Measurements from ENCODE around the gene BIN2. TPM values are rescaled to one million over a fixed set of nuclear protein-coding genes. Genes with fewer than 3 reads are reported as not detected.
A peak's percentile ranks its signal among the peaks of the same experiment; 100 is the strongest.

BIN2 gene
- total RNA-seq, 1 donor from 2014 or later, result not detected

DNA sequence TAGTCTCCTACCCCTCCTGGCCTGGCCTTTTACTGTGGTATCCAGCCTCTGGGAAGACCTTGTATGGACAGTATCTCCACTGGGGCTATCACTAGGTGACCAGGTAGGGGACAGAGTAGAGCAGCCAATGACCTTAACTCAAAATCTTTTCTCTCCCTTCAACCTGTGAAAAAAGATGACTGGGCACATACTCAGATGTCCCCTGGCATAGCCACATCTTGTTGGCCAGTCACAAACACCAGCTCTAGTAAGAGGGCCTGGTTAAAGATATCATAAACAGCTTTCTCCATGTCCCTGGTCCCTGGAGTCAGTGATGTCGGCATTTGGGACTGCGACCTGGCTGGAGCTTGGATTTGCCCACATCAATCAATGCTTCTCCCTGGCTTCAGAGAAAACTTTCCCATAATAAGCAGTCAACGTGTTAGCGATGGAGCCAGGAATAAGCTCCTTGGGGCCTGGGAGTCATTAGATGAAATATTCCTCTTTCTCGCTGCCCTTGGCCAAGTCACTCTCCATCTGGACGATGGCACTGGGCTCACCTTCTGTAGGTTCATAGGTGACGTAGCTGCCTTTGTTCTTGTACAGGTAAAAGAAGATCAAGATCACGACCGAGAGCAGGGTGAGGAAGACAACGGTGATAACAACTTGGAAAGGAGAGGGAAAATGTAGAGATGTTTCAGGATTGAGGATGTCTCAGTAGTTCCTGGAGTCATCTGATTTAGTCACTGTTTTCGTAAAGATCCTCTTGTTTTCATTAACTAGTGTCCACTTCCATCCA, 78.3 kb downstream of the BIN2 start:
- H3K27me3 Mint-ChIP-seq (ENCODE audit: unreplicated experiment), result peaks cover 11% of the 10 kb centered on the region
- peaks cover 59% of the 10 kb centered on the region for H3K4me1 Mint-ChIP-seq (ENCODE audit: unreplicated experiment)
- peak overlapping the region; percentile 76 for H3K4me3 Mint-ChIP-seq (ENCODE audit: unreplicated experiment)
- no peak for DNase-seq (ENCODE audit: low spot score)
- H3K36me3 Mint-ChIP-seq (ENCODE audit: low read depth, unreplicated experiment), result peaks cover 41% of the 10 kb centered on the region
- peak overlapping the region; percentile 88 for H3K27ac Mint-ChIP-seq (ENCODE audit: unreplicated experiment)
- no peaks in the 10 kb centered on the region for H3K9me3 Mint-ChIP-seq (ENCODE audit: unreplicated experiment)
- TF ChIP-seq, protein P1, sequence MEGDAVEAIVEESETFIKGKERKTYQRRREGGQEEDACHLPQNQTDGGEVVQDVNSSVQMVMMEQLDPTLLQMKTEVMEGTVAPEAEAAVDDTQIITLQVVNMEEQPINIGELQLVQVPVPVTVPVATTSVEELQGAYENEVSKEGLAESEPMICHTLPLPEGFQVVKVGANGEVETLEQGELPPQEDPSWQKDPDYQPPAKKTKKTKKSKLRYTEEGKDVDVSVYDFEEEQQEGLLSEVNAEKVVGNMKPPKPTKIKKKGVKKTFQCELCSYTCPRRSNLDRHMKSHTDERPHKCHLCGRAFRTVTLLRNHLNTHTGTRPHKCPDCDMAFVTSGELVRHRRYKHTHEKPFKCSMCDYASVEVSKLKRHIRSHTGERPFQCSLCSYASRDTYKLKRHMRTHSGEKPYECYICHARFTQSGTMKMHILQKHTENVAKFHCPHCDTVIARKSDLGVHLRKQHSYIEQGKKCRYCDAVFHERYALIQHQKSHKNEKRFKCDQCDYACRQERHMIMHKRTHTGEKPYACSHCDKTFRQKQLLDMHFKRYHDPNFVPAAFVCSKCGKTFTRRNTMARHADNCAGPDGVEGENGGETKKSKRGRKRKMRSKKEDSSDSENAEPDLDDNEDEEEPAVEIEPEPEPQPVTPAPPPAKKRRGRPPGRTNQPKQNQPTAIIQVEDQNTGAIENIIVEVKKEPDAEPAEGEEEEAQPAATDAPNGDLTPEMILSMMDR (IDR thresholded peaks at IDR 0.05; ENCODE audit: unreplicated experiment), result no peak

DNA sequence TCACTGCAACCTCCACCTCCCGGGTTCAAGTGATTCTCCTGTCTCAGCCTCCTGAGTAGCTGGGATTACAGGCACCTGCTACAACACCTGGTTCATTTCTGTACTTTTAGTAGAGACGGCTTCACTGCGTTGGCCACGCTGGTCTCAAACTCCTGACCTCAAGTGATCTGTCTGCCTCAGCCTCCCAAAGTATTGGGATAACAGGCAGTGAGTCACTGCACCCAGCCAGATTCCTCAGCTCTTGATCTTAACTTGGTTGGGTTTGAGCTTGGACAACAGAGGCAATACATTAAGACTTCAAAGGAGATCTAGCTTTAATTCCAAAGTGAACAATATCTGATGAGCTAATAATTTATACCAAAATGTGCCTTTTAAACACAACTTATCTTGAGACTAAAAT, 79.7 kb downstream of the BIN2 start:
- DNase-seq (ENCODE audit: low spot score), result no peak
- peaks cover 15% of the 10 kb centered on the region for H3K27me3 Mint-ChIP-seq (ENCODE audit: unreplicated experiment)
- no peaks in the 10 kb centered on the region for H3K9me3 Mint-ChIP-seq (ENCODE audit: unreplicated experiment)
- TF ChIP-seq, protein P1 (IDR thresholded peaks at IDR 0.05; ENCODE audit: unreplicated experiment), result no peak
- peak overlapping the region; percentile 61 for H3K27ac Mint-ChIP-seq (ENCODE audit: unreplicated experiment)
- peaks cover 66% of the 10 kb centered on the region for H3K4me1 Mint-ChIP-seq (ENCODE audit: unreplicated experiment)
- H3K4me3 Mint-ChIP-seq (ENCODE audit: unreplicated experiment), result peak overlapping the region; percentile 56
- H3K36me3 Mint-ChIP-seq (ENCODE audit: low read depth, unreplicated experiment), result peaks cover 37% of the 10 kb centered on the region

DNA sequence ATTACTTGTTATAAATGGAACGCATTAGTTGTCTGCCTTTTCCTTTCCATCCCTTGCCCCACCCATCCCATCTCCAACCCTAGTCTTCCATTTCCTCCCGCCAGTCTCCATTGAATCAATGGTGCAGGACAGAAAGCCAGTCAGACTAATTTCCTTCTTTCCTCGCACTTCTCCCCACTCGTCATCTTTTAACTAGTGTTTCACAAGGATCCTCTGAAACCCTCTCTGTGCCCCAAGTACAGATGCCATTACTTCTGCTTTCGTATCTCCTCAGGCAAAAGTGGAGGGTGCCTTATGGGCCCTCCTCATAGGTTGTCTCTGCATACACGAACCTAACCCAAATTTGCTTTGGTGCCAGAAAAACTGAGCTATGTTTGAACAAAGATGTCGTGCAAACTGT, 81.1 kb downstream of the BIN2 start:
- peak overlapping the region; percentile 24 for H3K4me3 Mint-ChIP-seq (ENCODE audit: unreplicated experiment)
- H3K4me1 Mint-ChIP-seq (ENCODE audit: unreplicated experiment), result peaks cover 65% of the 10 kb centered on the region
- H3K9me3 Mint-ChIP-seq (ENCODE audit: unreplicated experiment), result no peaks in the 10 kb centered on the region
- TF ChIP-seq, protein P1 (IDR thresholded peaks at IDR 0.05; ENCODE audit: unreplicated experiment), result no peak
- H3K27me3 Mint-ChIP-seq (ENCODE audit: unreplicated experiment), result peaks cover 18% of the 10 kb centered on the region
- H3K27ac Mint-ChIP-seq (ENCODE audit: unreplicated experiment), result no peak overlapping the region
- DNase-seq (ENCODE audit: low spot score), result no peak
- peaks cover 43% of the 10 kb centered on the region for H3K36me3 Mint-ChIP-seq (ENCODE audit: low read depth, unreplicated experiment)

DNA sequence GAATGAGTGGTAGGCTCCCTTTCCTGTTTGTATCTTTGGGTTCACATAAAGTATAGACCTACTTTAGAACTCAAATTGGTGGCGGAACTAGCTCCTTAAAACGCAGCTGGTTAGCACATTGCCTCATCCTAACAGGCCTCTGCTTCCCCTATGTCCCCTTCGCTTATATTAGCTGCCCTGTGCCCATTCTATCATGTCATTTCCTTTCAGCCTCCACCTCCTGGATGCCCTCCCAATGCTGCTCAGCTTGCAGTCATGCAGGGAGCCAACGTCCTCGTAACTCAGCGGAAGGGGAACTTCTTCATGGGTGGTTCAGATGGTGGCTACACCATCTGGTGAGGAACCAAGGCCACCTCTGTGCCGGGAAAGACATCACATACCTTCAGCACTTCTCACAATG, 81.9 kb downstream of the BIN2 start:
- Mint-ChIP-seq H3K27ac (ENCODE audit: unreplicated experiment) (peak overlapping the region; percentile 42), H3K36me3 (ENCODE audit: low read depth, unreplicated experiment) (peaks cover 43% of the 10 kb centered on the region), H3K4me1 (ENCODE audit: unreplicated experiment) (peaks cover 59% of the 10 kb centered on the region), H3K4me3 (ENCODE audit: unreplicated experiment) (peak overlapping the region; percentile 59), H3K9me3 (ENCODE audit: unreplicated experiment) (no peaks in the 10 kb centered on the region), H3K27me3 (ENCODE audit: unreplicated experiment) (peaks cover 17% of the 10 kb centered on the region)
- no peak for DNase-seq (ENCODE audit: low spot score)
- TF ChIP-seq, protein P1 (IDR thresholded peaks at IDR 0.05; ENCODE audit: unreplicated experiment), result no peak

DNA sequence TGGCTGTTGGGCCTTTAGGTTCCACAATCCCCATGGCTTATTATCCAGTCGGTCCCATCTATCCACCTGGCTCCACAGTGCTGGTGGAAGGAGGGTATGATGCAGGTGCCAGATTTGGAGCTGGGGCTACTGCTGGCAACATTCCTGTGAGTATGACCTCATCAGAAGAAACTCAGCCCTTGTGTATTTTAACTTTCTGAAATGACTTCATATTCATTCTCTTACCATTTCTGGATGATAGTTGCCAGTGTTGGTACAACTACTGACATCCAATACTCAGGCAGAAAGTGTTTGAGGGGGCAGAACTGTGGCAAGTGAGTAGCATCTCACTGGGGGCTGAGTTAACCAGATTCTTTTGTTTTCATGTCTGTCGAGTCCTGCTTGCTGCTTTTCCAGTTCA, 83.0 kb downstream of the BIN2 start:
- Mint-ChIP-seq H3K36me3 (ENCODE audit: low read depth, unreplicated experiment) (peaks cover 41% of the 10 kb centered on the region), H3K27ac (ENCODE audit: unreplicated experiment) (peak overlapping the region; percentile 81), H3K27me3 (ENCODE audit: unreplicated experiment) (peaks cover 14% of the 10 kb centered on the region), H3K9me3 (ENCODE audit: unreplicated experiment) (no peaks in the 10 kb centered on the region), H3K4me1 (ENCODE audit: unreplicated experiment) (peaks cover 48% of the 10 kb centered on the region), H3K4me3 (ENCODE audit: unreplicated experiment) (peak overlapping the region; percentile 76)
- TF ChIP-seq, protein P1 (IDR thresholded peaks at IDR 0.05; ENCODE audit: unreplicated experiment), result no peak
- DNase-seq (ENCODE audit: low spot score), result no peak
